GM18909 (cell line): ENCODE measurements around the gene DTX3L.
"Not testable (repeated sequence)": the region's sequence is repeated elsewhere in the genome, so short reads cannot be mapped to it uniquely, and the experiment has no call there.

Experiments used
- ATAC-seq: cut with Tn5 transposase; IDR thresholded peaks from one replicate; pipeline ENCODE4 v1.9.1; 2021; ENCODE audit warnings: mild to moderate bottlenecking; ENCODE audit not compliant: unreplicated experiment, poor library complexity

The DTX3L gene

GRCh38 chr3:122559906-122560305 lies 4.2 kb upstream of the DTX3L start:
- ATAC-seq: no peak

GRCh38 chr3:122560680-122561079 lies 3.5 kb upstream of the DTX3L start:
- peak; percentile 39 for ATAC-seq

- peak; percentile 3 for ATAC-seq
Measured at GRCh38 chr3:122562923-122563716, 1.0 kb upstream of the DTX3L start.

GRCh38 chr3:122563717-122564025 lies 467 bp upstream of the DTX3L start:
- ATAC-seq: peak; percentile 10

- not testable (repeated sequence) for ATAC-seq
Measured at GRCh38 chr3:122568131-122568530, 4.0 kb downstream of the DTX3L start.

GRCh38 chr3:122568755-122569154 lies 4.6 kb downstream of the DTX3L start:
- no peak for ATAC-seq

GRCh38 chr3:122572940-122573412 lies 8.8 kb downstream of the DTX3L start:
- no peak for ATAC-seq

GRCh38 chr3:122576174-122576940 lies 12.2 kb downstream of the DTX3L start:
- peak; percentile 87 for ATAC-seq

- no peak for ATAC-seq
Measured at GRCh38 chr3:122577409-122578031, 13.4 kb downstream of the DTX3L start, which contains the start of gene PARP15. Gene PARP15 (plus strand): TSS chr3:122577650. CDS start chr3:122577668, 18 bp downstream.

GRCh38 chr3:122578069-122578740 lies 14.1 kb downstream of the DTX3L start:
- no peak for ATAC-seq

GRCh38 chr3:122580470-122580869 lies 16.3 kb downstream of the DTX3L start:
- no peak for ATAC-seq

- no peak for ATAC-seq
Measured at GRCh38 chr3:122581622-122582021, 17.5 kb downstream of the DTX3L start.

GRCh38 chr3:122582390-122582789 lies 18.3 kb downstream of the DTX3L start:
- ATAC-seq: no peak

GRCh38 chr3:122586098-122586497 lies 22.0 kb downstream of the DTX3L start:
- no peak for ATAC-seq

- ATAC-seq: no peak
Measured at GRCh38 chr3:122586773-122587485, 22.8 kb downstream of the DTX3L start.

GRCh38 chr3:122587572-122587971 lies 23.4 kb downstream of the DTX3L start:
- ATAC-seq: no peak

- ATAC-seq: peak; percentile 55
Measured at GRCh38 chr3:122589297-122589696, 25.2 kb downstream of the DTX3L start.

GRCh38 chr3:122590610-122591009 lies 26.5 kb downstream of the DTX3L start:
- ATAC-seq: no peak

- ATAC-seq: no peak
Measured at GRCh38 chr3:122594025-122594424, 29.9 kb downstream of the DTX3L start.

- ATAC-seq: no peak
Measured at GRCh38 chr3:122598151-122598550, 34.0 kb downstream of the DTX3L start.
